HG02759 (cell line): ENCODE measurements around the gene PRKAR1A.
"Not testable (repeated sequence)": the region's sequence is repeated elsewhere in the genome, so short reads cannot be mapped to it uniquely, and the experiment has no call there.

Experiments
- ATAC-seq: cut with Tn5 transposase; IDR thresholded peaks from one replicate; pipeline ENCODE4 v1.9.1; 2021; ENCODE audit warnings: mild to moderate bottlenecking, moderate library complexity; ENCODE audit not compliant: unreplicated experiment

PRKAR1A gene

DNA sequence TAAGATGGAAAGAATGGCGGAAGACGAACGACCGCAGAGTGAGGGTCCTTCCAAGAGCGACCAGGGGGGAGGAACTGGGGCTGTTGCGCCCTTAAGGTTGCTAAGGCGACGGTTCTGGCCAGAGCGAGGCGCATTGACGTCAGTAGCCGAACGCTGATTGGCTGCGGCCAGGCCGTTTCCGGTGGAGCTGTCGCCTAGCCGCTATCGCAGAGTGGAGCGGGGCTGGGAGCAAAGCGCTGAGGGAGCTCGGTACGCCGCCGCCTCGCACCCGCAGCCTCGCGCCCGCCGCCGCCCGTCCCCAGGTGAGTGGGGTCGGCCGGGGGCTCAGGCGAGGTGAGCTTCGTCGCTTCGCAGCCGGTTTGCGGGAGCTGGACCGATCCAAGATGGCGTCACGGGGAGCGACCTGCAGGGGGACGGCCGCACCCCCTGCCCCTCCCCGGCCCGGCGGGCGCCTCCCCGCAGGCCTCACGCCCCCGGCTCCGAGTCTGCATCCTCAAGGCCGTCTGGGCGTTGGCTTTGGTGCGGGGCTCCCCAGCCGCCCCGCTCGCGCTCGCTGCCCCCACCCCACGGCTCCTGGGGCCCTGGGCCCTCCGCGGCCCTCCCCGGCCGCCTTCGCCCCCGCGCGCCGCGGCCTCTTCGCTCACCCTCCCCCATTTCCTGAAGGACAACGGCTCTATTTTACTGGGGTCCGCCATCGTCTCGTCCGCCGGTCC lies at the start of gene PRKAR1A:
TSS of gene PRKAR1A (plus strand) at position 184 of the 713 bp plus-strand sequence. CDS start 2,970 bp downstream, outside the sequence.
- peak; percentile 90 for ATAC-seq

DNA sequence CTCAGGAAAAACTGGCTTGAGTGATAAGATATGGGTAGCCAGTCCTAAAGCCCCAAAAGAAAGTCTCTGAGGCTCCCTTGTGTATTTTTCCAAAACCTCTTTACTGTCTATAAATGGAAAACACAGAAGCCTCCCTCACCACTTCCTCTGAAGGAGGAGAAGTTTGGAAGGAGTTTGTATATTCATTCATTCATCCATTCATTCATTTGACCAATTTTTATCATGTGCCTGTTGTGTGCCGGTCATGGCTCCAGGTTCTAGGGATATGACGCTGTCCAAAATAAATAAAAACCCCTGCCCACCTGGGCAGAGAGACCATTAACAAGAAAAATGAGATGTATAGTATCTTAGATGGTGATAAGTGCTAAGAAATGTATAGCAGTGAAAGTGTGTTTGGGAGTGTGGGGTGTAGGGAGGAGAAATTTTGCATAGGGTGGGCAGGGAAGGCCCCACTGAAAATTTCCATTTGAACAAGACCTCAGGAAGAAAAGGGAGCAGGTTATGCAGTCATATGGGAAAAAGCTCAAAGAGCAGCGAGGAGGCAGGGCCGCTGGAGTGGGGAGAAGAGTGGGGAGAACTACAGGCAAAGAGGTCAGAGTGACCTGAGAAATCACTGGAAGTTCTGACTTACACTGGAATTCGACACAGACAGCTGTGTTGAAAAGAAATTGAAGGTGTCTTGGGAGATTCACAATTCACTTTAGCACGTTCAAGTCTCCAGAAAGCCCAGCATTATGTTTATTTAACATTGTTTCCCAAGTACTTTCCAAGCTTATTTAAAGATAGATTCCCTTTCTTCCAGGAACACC lies 48.8 kb upstream of the PRKAR1A start:
- no peak for ATAC-seq

DNA sequence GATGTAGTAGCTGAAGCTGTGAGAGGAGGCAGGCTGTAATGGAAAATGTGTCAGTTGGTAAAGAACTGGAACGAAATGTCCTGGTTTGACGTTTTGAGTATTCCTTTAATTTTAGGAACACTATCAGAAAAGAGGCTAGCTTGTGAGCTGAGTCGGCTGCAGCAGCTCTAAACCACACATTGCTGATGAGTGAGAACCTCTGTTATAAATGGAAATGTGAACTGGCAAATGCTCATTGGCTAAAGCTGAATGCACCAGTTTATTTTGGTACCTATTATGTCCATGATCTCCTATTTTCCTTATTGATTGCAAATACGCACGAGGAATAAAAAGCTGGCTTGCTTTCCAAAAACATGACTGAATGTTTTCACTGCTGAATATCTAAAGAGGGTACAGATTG lies 43.9 kb upstream of the PRKAR1A start:
- ATAC-seq = no peak

DNA sequence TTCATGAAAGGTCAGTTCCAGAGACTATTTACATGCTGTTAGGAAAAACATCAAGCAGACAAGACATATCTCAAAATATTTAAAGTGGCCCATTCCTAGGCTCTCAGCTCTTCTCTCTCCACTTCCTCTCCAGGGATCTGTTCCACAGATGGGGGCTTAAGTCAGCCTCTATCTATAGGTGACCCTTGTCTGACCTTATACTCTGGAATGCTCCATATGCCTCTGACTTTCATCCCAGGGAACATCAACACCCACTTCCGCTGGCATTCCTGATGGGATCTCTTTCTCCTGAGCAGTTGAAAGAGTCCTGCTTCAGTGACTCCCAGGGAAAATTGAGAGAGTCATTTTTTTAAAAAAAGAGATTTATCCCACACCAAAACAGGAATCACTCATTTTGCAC lies 43.4 kb upstream of the PRKAR1A start:
- no peak for ATAC-seq

DNA sequence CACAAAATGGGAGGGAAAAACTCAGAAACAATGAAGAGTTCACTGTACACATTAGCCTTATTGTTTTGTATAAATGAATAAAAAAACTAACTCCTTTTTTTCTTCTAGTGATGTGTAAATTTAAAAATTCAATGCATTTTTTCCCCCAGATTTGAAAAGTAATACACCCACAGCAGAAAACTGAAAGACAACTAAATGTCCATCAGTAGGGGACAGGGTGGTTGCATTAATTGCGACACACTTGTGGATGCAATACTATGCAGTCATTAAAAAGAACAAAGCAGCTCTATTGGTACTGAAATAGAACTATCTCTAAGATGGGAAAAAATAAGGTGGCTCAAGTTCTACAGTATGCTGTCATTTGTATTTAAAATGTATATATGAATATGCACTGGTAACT lies 41.3 kb upstream of the PRKAR1A start:
- no peak for ATAC-seq

DNA sequence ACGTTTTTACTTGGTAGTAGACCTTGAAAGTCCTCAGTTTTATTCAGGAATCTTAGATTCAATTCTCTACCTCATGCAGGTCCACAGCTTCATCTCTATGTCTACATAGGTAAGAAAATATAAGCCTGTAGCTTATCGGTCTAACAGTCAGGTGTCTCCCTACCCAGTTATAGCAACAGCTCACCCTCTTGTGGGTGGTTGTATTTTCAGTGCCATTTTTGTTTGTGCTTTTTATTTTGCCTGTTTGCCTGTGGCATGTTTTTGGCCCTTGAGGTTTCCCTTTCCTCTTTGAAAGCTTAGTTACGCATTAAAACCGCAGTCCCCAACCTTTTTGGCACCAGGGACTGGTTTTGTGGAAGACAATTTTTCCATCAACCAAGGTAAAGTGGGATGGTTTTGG lies 31.3 kb upstream of the PRKAR1A start:
- ATAC-seq = no peak

DNA sequence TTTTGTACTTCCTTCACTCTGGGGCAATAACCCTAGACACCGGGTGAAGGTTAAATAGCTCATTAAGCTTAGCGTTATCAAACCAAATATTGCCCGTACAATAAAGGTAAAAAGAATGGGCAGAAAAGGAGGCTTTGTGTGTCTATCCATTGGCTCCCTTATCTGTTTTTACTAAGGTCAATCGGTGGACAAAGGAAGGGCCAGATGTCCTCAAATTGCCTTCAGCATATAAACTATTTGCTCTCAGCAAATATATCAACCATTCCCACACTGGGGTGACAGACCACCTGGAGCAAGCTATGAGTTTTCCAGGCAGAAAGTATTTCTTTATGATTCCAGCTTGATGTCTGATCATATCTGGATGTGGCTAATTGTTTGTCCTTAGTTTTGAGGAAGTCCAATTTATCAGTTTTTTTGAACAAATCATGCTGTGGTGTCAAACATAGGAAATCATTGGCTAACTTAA lies 29.6 kb upstream of the PRKAR1A start:
- ATAC-seq = no peak

DNA sequence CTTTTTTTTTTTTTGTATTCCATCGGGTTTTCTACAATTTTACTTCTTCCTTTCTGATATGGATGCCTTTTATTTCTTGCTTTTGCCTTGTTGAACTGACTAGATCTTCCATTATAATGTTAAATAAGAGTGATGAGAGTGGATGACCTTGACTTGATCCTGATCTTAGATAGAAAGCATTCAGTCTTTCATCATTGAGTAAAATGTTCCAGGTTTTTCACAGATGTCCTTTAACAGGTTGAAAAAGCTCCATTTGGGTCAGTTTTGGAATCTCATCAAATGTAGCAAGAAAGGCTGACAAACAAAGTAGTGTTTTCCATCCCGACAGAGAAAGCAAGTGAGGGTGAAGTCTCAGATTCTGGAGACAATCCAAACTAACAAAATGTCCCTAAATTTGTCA lies 27.8 kb upstream of the PRKAR1A start:
- no peak for ATAC-seq

DNA sequence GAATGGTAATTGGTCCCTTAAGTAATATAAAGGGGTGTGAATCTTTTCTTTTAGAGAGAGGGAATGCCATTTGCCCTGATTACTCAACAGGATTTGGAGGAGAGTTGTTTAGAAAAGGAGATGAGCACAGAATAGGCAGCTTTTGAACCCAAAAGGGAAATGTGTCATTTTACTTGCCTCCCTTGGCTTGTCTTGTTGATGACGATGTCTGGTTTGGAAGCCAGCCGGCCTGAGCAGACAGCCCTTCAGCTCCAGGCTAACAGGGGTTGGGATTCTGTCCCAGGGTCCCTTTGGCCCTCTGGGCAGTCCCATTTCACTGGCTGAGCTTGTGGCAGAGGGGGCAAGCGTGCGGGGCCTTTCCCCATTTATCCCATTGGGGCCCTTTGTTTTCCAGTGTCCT lies 22.3 kb upstream of the PRKAR1A start:
- ATAC-seq = no peak

DNA sequence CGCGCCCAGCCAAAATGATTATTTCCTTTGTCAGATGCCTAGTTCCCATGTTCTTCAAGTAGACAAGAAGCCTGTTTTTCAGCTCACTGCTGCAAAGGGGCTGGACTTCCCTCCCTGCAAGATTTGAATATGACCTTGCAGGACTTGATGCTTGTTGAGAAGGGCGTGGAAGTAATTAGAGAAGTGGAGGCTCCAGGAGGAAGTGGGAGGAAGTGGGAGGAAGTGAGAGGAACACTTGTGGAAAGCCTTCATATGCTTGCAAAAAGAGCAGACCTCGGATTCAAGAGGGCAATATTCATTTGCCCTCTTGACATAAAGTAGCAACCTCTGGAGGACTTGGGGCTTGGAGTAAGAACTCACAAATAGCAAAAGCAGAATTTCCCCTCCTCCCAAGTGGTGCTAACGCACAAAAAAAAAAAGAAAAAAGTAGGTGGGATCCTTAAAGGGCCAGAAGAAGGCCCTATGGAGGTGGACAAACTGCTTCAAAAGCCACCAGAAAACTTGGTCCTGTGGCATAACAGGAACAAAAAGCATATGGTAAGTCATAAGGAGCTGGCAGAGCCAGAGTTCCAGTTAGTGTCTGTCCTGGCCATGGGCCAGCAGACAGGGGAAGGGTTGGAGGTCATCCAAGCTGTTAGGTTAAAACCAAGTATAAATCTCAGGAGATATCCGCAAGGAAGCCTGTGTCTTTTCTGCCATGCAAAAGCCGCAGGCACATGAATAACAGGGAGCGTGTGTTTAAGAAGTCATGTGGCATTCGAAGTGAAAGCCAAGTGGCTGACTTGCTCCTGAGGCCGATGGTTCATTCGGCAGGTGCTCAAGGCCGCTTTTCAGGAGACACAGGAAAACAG lies 20.6 kb upstream of the PRKAR1A start:
- ATAC-seq = no peak

DNA sequence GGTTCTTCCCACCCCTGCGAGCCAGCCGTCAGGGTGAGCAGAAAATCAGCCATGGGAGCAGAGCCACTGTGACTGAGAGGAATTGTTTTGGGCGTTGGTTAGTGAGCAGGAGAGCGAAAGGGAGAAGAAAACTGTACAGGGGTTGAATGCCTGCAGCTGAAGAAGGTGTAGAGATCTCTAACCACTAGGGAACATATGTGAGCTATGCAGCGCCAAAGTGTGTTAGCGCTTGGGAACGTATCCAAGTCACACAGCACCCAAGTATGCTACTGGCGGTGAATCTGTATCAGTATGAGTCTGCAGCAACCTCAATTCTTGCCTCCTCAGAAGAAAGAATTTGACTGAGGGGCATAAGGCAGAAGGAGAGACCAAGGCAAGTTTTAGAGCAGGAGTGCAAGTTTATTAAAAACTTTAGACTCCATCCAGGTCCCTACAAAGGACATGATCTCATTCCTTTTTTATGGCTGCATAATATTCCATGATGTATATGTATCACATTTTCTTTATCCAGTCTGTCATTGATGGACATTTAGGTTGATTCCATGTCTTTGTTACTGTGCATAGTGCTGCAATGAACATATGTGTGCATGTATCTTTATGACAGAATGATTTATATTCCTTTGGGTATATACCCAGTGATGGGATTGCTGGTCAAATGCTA lies 19.7 kb upstream of the PRKAR1A start:
- ATAC-seq = not testable (repeated sequence)

DNA sequence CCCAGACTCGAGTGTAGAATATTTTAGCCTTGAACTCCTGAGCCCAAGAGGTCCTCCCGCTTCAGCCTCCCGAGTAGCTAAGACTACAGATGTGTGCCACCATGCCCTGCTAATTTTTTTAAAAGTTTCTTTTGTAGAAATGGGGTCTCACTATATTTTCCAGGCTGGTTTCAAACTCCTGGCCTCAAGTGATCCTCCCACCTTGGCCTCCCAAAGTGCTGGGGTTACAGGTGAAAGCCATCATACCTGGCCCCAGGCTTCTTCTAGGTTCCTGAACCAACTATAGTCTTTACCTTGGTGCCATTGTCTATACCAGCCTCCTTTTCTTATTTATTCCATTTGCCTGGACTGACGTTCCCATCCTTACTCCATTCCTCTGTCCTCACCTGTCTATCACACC lies 17.1 kb upstream of the PRKAR1A start:
- no peak for ATAC-seq

DNA sequence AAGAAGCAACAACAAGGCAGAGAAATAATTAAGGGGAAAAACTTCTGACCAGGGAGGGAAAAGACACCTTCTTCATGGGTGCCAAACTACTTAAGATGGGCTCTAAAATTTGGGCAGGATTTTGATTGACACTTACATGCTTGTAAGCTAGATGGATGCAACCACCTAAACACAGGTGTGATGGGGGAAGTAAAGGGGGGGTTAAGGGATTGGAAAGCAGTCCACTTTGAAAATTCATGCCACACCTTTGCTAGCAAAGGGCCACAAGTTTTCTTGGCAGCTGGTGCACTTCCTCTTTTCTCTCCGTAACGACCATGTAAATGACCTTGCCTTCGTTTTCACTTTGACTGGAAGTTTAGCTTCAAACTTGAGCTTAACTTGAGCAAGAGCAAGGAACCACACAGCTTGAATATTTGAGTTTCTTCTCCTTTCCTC lies 14.3 kb upstream of the PRKAR1A start:
- ATAC-seq = peak; percentile 95

DNA sequence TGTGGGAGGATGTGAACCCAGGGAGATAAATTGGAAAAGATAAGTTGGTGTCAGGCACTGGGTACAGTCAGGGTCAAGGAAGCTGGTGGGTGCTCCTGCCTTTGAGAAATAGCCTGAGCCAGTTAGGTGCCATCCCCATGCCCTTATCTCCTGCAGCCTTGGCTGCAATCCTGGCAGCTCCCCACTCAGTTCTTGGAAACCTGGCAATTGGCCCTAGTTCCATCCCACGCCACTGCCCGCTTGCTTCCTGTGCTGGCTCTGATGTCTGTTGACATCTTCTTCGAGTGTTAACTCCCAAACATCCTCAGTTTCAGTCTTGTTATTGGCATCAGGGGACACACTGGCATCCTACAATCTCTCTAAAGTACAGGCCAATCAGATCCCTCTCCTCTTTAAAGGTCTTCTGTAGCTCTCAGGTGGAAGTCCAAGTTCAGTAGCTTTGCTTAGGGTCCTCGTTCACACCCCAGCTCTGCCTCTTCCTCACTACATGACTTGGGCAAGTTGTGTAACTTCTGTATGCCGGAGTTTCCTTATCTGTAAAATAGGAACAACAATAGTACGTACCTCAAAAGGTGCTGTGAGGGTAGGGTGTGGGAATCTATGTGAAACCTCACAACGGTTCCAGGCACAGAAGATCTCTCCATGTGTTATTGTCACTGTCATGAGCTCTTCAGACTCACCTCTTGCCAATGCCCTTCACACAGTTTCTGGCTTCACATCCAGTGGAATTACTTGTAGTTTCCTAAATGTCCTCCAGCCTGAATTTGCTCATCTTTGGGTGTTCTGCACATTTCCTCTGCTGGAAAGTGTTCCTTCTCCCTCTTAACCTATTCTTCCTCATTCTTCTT lies 13.5 kb upstream of the PRKAR1A start:
- peak; percentile 34 for ATAC-seq

DNA sequence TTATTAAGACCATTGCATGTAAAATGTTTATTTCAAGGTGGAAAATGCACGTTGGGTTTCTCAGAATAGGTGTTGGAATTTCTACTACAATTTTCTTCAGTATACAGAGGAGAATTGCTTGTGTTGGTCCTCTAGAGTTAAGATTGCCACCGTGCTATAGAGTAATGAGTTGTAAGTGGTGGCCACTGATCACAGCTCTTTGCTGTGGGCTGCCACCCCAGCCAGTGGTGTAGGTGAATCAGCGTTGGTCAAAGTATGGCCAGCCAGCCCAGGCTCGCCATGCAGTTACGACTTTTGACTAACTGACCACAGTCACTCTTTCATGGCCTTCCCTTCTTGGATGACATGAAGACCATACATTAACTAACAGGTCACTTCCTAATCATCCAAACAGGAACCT lies 12.6 kb upstream of the PRKAR1A start:
- ATAC-seq = no peak

DNA sequence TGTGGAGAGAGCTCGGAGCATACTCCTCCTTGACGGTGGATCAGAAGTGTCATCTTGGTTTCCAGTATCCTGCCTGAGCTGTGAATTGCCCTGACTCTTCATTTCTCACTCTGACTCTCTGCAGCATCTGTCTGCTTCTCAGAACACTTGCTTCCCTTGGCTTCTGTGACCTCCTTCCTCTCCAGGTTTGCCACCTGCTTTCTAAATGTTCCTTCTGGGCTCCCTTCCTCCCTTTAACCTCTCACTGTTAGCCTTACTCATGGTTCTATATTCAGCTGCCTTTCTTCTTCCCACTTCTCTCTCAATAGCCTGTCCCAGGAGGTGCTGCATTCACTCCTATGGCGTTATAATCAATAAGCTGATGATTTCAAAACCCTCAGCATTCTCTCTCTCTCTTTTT lies 11.2 kb upstream of the PRKAR1A start:
- ATAC-seq = no peak

DNA sequence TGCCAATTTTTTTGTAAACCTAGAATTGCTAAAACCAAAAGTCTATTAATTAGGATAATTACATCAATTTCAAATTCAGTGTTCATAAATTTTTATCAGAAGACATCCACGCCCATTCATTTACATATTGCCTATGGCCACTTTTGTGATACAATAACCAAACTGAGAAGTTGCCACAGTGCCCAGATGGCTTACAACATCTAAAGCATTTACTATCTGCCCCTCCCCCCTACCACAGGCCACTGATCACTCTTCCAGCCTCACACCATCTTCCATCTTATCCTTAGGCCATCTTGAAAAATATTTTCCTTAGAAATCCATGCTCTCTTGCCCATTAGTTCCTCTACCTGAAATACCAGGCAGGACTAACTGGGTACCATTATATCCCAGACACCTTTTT lies 6.3 kb upstream of the PRKAR1A start:
- no peak for ATAC-seq

DNA sequence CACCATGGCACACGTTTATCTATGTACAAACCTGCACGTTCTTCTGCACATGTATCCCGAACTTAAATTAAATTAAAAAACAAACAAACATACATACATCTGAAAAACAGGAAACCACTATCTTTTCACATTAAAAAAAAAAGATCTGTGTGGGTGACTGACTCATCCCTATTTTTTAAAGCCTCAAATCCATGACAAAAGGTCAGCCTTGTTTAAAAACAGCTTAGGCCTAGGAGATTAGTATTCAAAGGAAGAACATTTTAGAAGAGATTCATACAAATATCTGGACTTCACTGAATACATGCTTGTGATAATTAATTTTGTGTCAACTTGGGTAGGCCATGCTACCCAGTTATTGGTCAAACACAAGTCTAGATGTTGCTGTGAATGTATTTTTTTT lies 4.7 kb upstream of the PRKAR1A start:
- ATAC-seq = no peak

DNA sequence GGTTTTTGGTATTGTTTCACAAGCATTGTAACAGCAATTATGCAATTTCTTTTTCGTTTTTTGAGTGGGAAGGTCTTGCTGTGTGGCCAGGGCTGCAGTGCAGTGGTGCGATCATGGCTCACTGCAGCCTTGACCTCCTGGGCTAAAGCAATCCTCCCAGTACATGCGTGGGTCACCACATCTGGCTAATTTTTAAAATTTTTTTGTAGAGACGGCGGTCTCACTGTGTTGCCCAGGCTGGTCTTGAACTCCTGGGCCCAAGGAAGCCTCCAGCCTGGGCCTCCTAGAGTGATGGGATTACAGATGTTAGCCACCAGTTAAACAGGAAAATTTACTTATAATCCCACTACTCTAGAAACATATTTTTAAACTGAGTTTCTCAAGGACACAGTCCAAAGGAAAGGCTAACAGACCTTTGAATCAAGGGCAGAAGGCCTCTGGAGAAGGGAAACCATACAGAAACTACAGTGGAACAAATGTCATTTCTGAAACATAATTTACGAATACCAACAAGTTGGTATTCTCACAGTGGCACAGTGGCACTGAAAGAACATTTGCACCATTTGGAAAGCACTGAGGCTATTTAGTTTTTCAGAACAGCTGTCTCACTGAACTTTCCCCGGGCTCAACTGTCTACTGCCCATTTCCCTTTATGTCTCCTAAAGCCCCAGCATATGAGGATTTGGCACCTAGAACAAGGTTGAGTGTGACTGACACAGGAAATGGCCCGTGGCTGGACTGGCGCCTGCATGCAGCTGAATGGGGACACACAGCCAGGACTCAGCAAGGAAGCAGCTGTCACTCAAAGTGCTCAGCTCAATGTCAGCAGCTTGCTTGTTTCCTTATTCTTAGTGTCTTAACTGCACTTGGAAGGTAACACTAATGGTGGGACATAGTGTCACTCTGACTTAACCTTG lies 2.8 kb upstream of the PRKAR1A start:
- ATAC-seq = no peak
